Measurements from ENCODE around the gene UBE4A.
A peak's percentile ranks its signal among the peaks of the same experiment; 100 is the strongest.

DNA sequence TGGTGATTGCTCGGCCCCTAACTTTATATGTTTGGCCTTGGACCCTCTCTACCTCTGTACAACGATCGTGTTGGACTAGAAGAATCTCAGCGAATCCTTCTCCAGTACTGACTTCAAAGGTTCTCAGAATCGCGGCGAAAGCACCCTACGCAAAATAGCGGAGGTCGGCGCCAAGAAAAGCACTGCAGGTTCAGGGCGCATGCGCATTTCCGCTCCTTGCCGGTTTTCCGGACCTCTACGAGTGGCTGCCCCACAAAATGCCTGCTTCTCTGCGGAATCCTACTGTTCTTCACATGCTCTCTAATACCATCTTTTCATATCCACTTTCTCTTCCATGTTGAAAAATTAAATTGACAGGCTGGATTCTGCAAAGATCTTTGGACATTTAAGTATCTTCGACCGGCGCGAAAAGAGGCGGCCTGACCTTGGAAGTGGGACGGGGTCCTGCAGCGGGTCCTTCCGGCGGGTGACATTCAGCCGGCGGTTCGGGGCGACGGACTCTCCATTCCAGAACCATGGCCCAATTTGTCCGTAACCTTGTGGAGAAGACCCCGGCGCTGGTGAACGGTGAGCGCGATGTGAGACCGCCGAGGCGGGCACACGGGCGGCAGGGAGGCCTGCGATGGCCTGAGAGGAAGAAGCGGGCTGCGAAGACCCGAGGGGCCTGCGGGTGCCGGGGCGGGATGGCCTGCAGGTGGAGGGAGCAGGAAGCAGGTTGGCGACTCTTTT is 41.9 kb downstream of the UBE4A start, which contains the start of gene ATP5MG:
- TF ChIP-seq POLR2A (IDR thresholded peaks at IDR 0.05; ENCODE audit: extremely low read depth, insufficient read length) (peak; percentile 83), CTCF (IDR thresholded peaks at IDR 0.05; ENCODE audit: low read depth, low read length) (no peak)
- TF ChIP-seq, protein P1, sequence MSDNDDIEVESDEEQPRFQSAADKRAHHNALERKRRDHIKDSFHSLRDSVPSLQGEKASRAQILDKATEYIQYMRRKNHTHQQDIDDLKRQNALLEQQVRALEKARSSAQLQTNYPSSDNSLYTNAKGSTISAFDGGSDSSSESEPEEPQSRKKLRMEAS (IDR thresholded peaks at IDR 0.05; ENCODE audit: low read depth, low read length) = peak; percentile 64; the same call in 1 of the 2 replicates

All from NB4 (cell line).